Tongue (tissue), 2 donors: ENCODE results near the gene GALNT17. TPM values are rescaled to one million over a fixed set of nuclear protein-coding genes. Genes with fewer than 3 reads are reported as not detected.
A peak's percentile ranks its signal among the peaks of the same experiment; 100 is the strongest.
"Not testable (repeated sequence)": the region's sequence is repeated elsewhere in the genome, so short reads cannot be mapped to it uniquely, and the experiment has no call there.

Experiments
- DNase-seq: peaks from one replicate; pipeline ENCODE4 v3.0.0-alpha.2; 2015
- total RNA-seq: library from RNA; depleted of rRNA; stranded (reverse); fragments of >200 nt; gene quantifications from one replicate; pipeline ENCODE4 v1.2.3, GENCODE V29; 2014

The GALNT17 gene
- total RNA-seq, 1 donor from 2014 or later = 38.0 TPM

- no peak for DNase-seq
Observed at GRCh38 chr7:71696511-71696910, 564.6 kb downstream of the GALNT17 start.

- DNase-seq = no peak
Observed at GRCh38 chr7:71697400-71697799, 565.5 kb downstream of the GALNT17 start.

GRCh38 chr7:71705217-71705616, 573.3 kb downstream of the GALNT17 start:
- no peak for DNase-seq

- DNase-seq = no peak
Observed at GRCh38 chr7:71705901-71706596, 574.1 kb downstream of the GALNT17 start.

GRCh38 chr7:71706597-71706975, 574.6 kb downstream of the GALNT17 start:
- no peak for DNase-seq

GRCh38 chr7:71707041-71707440, 575.1 kb downstream of the GALNT17 start:
- DNase-seq = no peak

- no peak for DNase-seq
Observed at GRCh38 chr7:71708710-71709109, 576.8 kb downstream of the GALNT17 start.

- DNase-seq = no peak
Observed at GRCh38 chr7:71710442-71710841, 578.5 kb downstream of the GALNT17 start.

GRCh38 chr7:71712653-71713180, 580.8 kb downstream of the GALNT17 start:
- DNase-seq = no peak

- DNase-seq = no peak
Observed at GRCh38 chr7:71716690-71717089, 584.7 kb downstream of the GALNT17 start.

- DNase-seq = no peak
Observed at GRCh38 chr7:71718563-71718962, 586.6 kb downstream of the GALNT17 start.

- no peak for DNase-seq
Observed at GRCh38 chr7:71721742-71722141, 589.8 kb downstream of the GALNT17 start.

GRCh38 chr7:71723859-71724258, 591.9 kb downstream of the GALNT17 start:
- DNase-seq = no peak

- DNase-seq = no peak
Observed at GRCh38 chr7:71727347-71727746, 595.4 kb downstream of the GALNT17 start.

GRCh38 chr7:71731740-71732139, 599.8 kb downstream of the GALNT17 start:
- no peak for DNase-seq

GRCh38 chr7:71733107-71733870, 601.3 kb downstream of the GALNT17 start:
- peak; percentile 95 for DNase-seq

GRCh38 chr7:71735961-71736556, 604.1 kb downstream of the GALNT17 start:
- DNase-seq = peak; percentile 90

- DNase-seq = not testable (repeated sequence)
Observed at GRCh38 chr7:71737931-71738540, 606.1 kb downstream of the GALNT17 start.

- no peak for DNase-seq
Observed at GRCh38 chr7:71739520-71740173, 607.7 kb downstream of the GALNT17 start.

GRCh38 chr7:71740174-71740560, 608.2 kb downstream of the GALNT17 start:
- DNase-seq = no peak

GRCh38 chr7:71746006-71746405, 614.1 kb downstream of the GALNT17 start:
- no peak for DNase-seq

- no peak for DNase-seq
Observed at GRCh38 chr7:71750290-71750689, 618.3 kb downstream of the GALNT17 start.
